GM12872 (cell line): Measurements from ENCODE around the gene SDC1.

Source experiments
- TF ChIP-seq, protein P1 (sequence below): IDR thresholded peaks from 3 replicates; pipeline ENCODE4 v1.5.1; 2011; ENCODE audit warnings: low read depth, mild to moderate bottlenecking, low read length, moderate library complexity; ENCODE audit not compliant: insufficient read depth

The SDC1 gene

DNA sequence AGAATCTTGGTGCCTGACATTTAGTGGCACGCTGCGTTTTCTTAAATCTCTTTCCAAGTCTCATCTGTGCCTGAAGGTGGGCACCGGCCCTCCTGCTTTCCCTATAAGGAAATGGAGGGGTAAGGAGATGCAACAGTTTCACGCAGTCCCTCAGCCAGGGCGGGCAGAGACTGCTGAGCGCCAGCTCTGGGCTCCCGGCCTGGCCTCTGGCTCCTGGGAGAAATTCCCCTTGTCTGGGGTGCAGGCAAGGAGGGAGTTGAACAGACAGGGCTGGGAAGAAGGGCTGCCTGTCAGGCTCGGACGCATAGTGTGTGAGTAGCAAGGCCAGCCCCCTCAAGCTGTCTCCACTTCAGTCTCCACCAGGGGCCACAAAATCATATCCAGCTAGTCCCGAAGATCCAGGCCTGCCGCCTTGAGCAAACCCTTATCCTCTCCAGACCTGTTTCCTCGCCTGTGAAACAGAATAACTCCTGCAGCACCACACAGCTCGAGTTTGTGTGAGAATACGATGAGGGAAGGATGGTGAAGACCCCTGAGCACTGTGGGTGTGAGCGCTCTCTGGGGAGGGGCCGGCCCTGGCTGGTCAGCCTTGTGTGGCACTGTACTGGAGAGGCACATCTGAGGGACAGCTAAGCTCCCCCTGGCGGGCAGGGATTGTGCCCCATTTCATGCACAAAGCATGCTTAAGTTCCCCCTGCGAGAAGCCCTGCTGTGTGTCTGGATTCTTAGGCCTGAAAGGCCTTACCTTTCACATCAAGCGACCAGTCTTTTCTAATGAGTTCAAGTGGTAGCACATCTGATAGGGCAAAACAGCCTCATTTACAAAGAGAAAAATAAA is 33.8 kb downstream of the SDC1 start:
- TF ChIP-seq, protein P1, sequence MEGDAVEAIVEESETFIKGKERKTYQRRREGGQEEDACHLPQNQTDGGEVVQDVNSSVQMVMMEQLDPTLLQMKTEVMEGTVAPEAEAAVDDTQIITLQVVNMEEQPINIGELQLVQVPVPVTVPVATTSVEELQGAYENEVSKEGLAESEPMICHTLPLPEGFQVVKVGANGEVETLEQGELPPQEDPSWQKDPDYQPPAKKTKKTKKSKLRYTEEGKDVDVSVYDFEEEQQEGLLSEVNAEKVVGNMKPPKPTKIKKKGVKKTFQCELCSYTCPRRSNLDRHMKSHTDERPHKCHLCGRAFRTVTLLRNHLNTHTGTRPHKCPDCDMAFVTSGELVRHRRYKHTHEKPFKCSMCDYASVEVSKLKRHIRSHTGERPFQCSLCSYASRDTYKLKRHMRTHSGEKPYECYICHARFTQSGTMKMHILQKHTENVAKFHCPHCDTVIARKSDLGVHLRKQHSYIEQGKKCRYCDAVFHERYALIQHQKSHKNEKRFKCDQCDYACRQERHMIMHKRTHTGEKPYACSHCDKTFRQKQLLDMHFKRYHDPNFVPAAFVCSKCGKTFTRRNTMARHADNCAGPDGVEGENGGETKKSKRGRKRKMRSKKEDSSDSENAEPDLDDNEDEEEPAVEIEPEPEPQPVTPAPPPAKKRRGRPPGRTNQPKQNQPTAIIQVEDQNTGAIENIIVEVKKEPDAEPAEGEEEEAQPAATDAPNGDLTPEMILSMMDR = no peak

DNA sequence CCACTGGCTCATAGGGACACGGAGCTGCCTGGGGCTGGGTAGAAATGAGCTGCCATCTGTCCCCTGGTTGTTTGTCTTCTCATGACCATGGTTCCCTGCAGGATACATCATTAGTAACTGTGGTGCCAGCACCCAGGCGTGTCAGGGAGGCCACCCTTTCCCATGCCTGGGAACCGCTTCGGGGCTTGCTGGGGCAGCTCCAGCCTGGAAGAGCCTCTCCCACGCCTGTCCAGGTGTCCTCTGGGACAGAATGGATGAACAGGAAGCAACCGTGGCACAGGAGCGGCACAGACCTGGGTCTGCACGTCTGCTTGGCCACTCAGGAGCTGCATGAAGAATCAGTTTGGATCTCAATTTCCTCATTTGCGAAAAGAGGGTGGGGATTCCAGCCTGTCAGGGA is 34.8 kb downstream of the SDC1 start:
- TF ChIP-seq, protein P1 = no peak

DNA sequence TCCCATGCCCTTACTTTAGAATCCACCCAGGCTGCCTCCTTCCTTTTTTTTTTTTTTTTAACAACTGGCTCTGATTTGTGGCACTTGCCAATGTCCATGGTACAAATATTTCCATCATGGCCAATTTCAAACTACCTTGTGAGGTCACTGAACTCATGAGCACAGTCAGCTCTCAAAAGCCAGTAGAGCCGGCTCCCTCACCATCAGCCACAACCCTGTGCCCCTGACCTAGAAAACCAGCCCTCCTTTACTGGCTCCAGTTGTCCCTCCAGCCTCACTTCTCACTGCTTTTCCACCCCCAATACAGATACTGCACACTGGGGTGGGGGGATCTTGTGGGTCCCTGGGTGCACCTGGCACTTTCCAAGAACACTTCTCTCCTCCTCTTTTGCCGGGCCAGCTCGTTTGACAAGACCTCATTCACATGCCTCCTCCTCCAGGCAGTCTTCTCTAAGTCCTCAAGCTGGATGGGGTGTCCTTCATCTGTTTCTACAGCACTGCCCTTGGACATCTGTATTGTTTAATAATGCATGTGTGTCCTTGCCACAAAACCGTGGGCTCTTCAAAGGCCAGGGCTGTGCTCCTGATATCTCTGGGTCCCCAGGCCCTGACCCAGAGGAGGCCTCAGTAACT is 35.5 kb downstream of the SDC1 start:
- TF ChIP-seq, protein P1 = no peak

DNA sequence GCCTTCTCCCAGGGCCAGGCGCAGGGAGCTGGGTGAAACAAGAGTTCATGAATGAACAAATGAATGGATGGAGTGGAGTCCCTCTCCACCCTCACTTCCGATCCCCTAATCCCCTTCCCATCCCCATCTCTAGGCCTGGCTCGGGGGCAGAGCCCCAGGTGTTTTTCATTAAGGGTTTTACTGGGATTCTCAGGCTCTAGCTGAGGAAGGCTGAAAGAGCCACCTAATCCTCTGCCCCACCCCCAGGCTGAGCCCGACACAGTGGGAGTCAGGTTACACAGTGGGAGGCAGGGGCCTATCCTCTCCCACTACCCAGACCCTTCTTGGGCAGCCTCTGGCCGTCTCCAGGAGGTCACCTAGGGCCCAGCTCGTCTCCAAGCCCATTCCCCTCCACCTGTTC is 36.1 kb downstream of the SDC1 start:
- TF ChIP-seq, protein P1 = no peak

DNA sequence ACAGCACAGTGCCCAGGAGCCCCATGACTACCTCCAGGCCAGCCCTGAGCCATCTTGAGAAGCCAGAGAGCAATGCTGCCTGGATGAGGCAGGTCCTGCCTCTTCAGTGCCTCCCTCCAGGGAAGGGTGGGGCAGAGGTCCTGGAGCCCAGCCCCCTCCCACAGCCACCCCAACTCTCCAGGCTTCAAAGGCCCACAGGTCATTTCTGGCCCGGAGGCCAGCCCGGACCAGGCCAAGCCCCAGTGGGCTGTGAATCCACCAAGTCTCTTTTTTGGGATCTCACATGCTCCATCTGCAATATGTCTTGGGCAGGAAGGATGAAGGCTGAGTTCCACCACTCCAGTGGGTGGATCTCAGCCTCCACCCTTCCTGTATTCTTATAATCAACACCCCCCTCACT is 36.7 kb downstream of the SDC1 start:
- TF ChIP-seq, protein P1 = no peak

DNA sequence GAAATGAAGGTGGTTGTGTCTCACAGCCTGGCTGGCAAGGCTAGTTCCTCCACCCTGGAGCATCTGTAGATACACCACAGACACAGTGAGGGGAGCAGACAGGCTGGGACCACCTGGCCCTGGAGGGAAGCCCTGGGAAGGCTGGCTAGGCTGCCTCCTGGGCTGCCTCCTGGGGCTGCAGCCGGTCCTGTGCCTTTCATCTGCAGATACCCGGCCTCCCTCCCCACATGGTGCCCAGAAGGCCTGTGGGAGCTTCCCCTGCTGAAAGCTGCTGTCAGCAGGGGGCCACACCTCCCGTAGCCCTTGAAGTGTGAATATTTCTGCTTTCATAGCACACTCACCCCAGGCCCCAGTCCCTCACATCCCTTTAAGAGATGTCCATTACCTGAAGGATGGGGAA is 37.6 kb downstream of the SDC1 start:
- TF ChIP-seq, protein P1 = no peak

DNA sequence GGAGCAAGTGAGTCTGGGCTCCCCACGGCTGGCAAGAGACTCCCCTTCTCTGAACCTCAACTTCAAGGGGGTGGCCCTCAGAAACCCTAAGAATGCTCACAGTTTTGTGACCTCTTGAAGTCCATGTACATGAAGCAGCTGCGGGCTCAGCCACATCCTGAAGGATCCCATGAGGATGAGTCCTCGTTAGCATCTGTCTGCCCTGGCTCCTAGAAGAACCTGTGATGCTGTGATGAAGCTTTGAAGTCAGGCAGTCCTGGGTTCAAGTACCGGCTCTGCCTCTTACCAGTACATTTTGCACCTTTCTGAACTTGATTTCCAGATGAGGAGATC is 38.1 kb downstream of the SDC1 start:
- TF ChIP-seq, protein P1 = no peak
